Muscle layer of colon (tissue), 2 donors: ENCODE data around the gene CD300LB.
"Not testable (repeated sequence)": the region's sequence is repeated elsewhere in the genome, so short reads cannot be mapped to it uniquely, and the experiment has no call there.

Experiments
- H3K27ac ChIP-seq: one replicate; pipeline ENCODE4 v1.7.0; 2013; ENCODE audit warnings: low read depth, mild to moderate bottlenecking, low read length, moderate library complexity
- H3K27me3 ChIP-seq, 2 donors: one replicate each; pipeline ENCODE4 v1.7.0; 2013; ENCODE audit warnings: low read length in 2 of 2, mild to moderate bottlenecking in 2 of 2; ENCODE audit not compliant: insufficient read depth in 2 of 2, control insufficient read depth in 1 of 2
- H3K36me3 ChIP-seq: one replicate; pipeline ENCODE4 v1.7.0; 2013; ENCODE audit warnings: mild to moderate bottlenecking, low read length; ENCODE audit not compliant: insufficient read depth
- H3K4me1 ChIP-seq: one replicate; pipeline ENCODE4 v1.7.0; 2013; ENCODE audit warnings: mild to moderate bottlenecking, low read length; ENCODE audit not compliant: insufficient read depth
- H3K4me3 ChIP-seq, 2 donors: one replicate each; pipeline ENCODE4 v1.7.0; 2013; ENCODE audit warnings: low read length in 2 of 2, low read depth in 1 of 2, mild to moderate bottlenecking in 1 of 2, moderate library complexity in 1 of 2
- H3K9ac ChIP-seq: one replicate; pipeline ENCODE4 v1.7.0; 2013; ENCODE audit warnings: low read length
- H3K9me3 ChIP-seq: one replicate; pipeline ENCODE4 v1.7.0; 2013; ENCODE audit warnings: mild to moderate bottlenecking, low read length
- donor health status: abdominal sarcoma.
- donor health status: Adenocarcinoma of cecum.

The CD300LB gene

DNA sequence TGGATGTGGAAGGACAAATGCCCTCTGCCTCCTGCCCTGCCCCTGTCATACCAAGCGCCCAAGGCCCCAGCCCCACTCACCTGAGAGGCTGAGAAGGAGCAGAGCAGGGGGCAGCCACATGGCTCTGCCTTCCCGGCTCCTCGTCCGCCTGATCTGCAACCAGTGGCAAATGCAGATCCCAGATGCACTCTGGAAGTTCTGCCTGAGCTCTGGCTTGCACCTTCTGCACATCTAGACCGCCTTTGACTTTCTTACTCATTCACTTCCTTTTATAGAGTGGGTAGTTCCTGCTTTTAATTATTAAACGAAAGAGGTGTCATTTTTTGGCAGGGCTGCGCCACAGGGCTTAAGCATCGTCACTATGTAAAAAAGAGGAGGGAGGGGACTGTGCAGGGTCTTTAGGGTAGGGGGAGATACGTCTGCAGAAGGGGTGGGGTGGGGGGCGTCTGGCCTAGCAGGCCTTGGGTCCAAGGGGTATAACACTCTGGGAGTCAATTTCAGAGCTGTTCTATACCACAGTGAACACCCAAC lies at the start of gene CD300LB:
CD300LB (minus strand) TSS at position 245 of the 531 bp plus-strand sequence; CDS start at position 120, 125 bp downstream.
- Histone ChIP-seq H3K36me3 (no peaks in the 10 kb centered on the region), H3K9me3 (no peaks in the 10 kb centered on the region), H3K4me3 (no peak within 1 kb of the TSS), H3K27me3 (no peaks in the 10 kb centered on the region), H3K9ac (no peak within 1 kb of the TSS), H3K27ac (no peak within 1 kb of the TSS), H3K4me1 (no peaks in the 10 kb centered on the region)

DNA sequence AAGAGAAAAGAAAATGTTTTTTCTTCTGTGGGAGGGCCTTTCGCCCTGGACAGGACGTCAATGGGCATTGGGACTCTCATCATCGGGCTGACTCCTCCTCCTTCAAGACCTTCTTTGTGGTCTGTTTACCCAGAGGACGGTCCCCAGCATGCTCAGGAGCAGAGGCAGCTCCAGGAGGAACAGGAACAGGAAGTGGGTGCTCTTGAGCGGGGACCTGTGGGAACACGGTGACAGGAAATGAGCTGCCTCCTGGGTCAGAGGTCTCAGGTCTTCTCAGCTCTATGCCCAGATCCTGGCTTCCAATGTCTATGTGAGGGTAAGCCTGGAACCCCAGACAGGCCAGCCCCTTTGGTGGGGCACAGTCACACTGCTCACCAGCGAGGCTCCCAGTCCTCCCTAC lies 48.6 kb upstream of the CD300LB start:
- Histone ChIP-seq H3K9me3 (no peaks in the 10 kb centered on the region), H3K9ac (no peak overlapping the region), H3K36me3 (no peaks in the 10 kb centered on the region)

DNA sequence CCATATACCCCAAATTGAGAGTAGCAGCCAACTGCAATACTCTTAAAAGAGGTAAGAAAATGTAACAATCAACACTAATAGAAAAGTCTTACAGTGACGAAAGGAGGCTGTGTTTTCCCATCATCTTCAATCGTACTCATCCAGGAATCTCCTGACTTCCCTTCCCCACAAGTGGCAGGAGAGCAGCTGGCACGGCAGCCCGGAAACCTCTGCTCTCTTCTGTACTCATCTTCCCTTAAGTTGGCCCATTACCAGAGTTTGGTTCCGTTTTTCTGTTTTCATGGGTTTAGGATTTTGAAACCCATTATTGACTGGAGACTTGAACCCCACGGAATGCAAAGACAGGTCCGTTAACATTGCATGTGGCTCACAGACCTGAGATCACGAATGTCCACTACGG lies 47.7 kb upstream of the CD300LB start:
- Histone ChIP-seq H3K9ac (no peak overlapping the region), H3K27ac (no peak overlapping the region), H3K27me3 (no peaks in the 10 kb centered on the region), H3K4me1 (no peaks in the 10 kb centered on the region), H3K36me3 (no peaks in the 10 kb centered on the region), H3K4me3 (no peak overlapping the region), H3K9me3 (no peaks in the 10 kb centered on the region)

More for the DNA sequence above, 48.6 kb upstream of the CD300LB start:
- Histone ChIP-seq H3K4me1 (no peaks in the 10 kb centered on the region), H3K4me3 (no peak overlapping the region), H3K27me3 (no peaks in the 10 kb centered on the region), H3K27ac (no peak overlapping the region)

DNA sequence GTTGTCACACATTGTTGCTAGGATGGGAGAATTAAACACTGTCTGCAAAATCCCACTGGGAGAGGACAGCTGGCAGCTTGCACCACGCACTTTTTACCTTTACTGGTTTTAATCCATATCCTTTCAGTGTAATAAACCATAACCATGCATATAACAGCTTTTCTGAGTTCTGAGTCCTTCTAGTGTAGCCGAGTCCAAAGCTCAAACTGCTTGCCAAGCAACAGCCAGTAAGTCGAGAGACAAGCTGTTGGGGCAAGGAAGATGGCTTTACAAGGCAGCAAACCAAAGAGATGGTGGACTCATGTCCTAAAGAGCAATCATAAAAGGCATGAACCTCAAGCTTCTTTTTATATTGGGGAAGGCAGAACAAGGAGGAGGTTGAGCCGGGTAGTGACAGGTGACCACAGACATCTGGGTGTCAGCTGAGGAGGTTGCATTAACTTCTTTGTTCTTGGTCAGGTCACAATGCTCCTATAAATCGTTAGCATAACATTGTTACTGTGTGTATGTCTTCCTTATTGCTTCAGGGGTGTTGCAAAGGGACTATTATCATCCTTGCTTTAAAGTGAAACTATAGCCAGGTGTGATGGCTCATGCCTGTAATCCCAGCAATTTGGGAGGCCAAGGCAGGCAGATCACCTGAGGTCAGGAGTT lies 43.3 kb upstream of the CD300LB start:
- no peak overlapping the region for H3K9ac ChIP-seq
- H3K4me1 ChIP-seq = no peaks in the 10 kb centered on the region
- no peaks in the 10 kb centered on the region for H3K27me3 ChIP-seq
- H3K36me3 ChIP-seq = no peaks in the 10 kb centered on the region
- H3K27ac ChIP-seq = no peak overlapping the region
- peaks cover 4% of the 10 kb centered on the region for H3K9me3 ChIP-seq
- no peak overlapping the region for H3K4me3 ChIP-seq

DNA sequence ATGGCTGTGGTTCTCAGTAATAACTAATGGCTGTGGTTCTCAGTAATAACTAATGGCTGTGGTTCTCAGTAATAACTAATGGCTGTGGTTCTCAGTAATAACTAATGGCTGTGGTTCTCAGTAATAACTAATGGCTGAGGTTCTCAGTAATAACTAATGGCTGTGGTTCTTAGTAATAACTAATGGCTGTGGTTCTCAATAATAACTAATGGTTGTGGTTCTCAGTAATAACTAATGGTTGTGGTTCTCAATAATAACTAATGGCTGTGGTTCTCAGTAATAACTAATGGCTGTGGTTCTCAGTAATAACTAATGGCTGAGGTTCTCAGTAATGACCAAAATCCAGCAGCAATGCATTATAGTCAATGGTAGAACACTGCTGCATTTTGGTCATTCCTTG lies 42.4 kb upstream of the CD300LB start:
- not testable (repeated sequence) for H3K4me3 ChIP-seq, H3K9me3 ChIP-seq, H3K9ac ChIP-seq, H3K4me1 ChIP-seq, H3K36me3 ChIP-seq, H3K27ac ChIP-seq, H3K27me3 ChIP-seq

DNA sequence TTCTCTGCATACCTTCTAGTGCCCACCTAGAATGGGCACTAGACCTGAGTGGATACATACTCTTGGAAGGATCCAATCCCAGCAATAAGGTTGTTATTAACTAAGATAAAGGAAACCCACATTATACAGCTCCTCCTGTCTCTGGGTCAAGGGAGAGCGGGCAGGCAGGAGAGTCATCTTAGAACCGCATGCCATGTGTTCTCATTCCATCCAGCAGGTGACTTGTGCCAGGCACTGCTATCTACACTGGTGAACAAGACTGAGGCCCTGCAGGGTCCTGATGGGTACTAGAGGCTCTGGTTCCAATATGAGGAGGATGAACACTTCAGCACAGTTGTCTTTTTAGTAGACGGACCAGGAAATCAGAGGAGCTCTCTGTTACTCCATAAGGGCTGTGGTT lies 41.9 kb upstream of the CD300LB start:
- H3K9me3 ChIP-seq = peaks cover 4% of the 10 kb centered on the region
- H3K27me3 ChIP-seq = no peaks in the 10 kb centered on the region
- no peak overlapping the region for H3K27ac ChIP-seq
- no peaks in the 10 kb centered on the region for H3K36me3 ChIP-seq
- no peak overlapping the region for H3K9ac ChIP-seq
- no peaks in the 10 kb centered on the region for H3K4me1 ChIP-seq
- no peak overlapping the region for H3K4me3 ChIP-seq

DNA sequence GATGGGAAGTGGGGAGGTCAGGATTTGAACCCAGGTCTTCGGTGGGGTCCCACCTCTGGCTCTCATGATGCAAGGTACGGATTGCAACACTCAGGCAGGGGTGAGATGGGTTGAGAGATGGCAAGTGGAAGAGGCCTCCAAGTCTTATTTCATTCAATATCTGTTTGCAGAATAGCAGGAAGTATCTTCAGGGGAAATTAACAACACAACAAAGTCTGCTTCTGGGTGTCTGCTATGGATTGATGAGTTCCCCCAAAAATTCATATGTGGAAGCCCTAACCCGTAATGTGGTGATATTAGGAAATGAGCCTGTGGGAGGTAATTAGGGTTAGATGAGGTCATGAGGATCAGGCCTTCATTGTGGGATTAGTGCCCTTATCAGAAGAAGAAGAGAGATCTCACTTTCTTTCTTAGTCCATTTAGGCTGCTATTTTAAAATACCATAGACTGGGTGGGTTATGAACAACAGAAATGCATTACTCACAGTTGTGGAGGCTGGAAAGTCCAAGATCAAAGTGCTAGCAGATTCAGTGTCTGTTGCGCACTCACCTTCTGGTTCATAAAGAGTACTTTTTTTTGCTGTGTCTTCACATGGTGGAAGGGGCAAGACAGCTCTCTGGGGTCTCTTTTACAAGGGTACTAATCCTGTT lies 40.5 kb upstream of the CD300LB start:
- H3K36me3 ChIP-seq = no peaks in the 10 kb centered on the region
- H3K9ac ChIP-seq = no peak overlapping the region
- no peak overlapping the region for H3K27ac ChIP-seq
- H3K27me3 ChIP-seq = no peaks in the 10 kb centered on the region
- H3K4me1 ChIP-seq = no peaks in the 10 kb centered on the region
- H3K4me3 ChIP-seq = no peak overlapping the region
- peaks cover 4% of the 10 kb centered on the region for H3K9me3 ChIP-seq

DNA sequence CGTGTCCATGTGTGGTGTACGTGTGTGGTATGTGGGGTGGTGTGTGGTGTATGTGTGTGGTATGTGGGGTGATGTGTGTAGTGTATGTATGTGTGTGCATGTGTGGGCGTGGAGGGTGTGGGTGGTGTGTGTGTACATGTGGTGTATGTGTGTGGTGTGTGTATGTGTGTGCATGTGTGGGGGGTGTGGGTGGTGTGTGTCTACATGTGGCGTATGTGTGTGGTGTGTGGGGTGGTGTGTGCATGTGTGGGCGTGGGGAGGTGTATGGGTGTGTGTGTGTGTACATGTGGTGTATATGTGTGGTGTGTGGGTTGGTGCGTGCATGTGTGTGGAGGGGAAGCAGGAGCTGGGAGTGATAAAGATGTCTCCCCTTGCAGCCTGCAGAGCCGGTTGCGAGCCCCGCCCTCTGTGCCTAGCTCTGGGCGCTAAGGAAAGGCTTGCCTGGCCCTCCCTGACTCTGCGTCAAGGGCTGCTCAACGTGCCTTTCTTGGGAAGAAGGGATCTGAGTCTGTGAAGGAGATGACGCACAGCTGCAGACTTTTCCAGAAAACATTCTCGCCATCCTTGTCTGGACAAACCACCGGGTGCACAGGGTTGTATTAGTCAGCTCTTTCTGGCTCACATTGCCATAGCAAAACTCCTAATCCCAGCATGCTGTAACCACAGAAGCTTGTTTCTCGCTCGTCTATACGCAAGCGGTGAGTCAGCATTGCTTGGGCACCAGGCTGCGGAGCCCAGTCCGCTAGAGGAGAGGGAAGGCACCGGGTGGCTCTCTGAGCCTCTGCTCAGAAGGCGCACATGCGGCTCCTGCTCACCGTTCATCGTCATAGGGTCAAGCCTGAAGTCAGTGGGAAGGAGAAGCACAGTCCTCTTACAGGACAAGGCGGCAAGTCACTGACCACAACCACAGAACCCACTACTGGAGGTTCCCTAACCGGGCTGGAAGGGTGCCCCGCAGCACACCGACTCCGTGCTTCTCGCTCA lies 38.0 kb upstream of the CD300LB start:
- Histone ChIP-seq H3K27ac (no peak overlapping the region), H3K9ac (no peak overlapping the region), H3K4me1 (no peaks in the 10 kb centered on the region), H3K4me3 (no peak overlapping the region), H3K27me3 (no peaks in the 10 kb centered on the region), H3K9me3 (peaks cover 4% of the 10 kb centered on the region), H3K36me3 (no peaks in the 10 kb centered on the region)

DNA sequence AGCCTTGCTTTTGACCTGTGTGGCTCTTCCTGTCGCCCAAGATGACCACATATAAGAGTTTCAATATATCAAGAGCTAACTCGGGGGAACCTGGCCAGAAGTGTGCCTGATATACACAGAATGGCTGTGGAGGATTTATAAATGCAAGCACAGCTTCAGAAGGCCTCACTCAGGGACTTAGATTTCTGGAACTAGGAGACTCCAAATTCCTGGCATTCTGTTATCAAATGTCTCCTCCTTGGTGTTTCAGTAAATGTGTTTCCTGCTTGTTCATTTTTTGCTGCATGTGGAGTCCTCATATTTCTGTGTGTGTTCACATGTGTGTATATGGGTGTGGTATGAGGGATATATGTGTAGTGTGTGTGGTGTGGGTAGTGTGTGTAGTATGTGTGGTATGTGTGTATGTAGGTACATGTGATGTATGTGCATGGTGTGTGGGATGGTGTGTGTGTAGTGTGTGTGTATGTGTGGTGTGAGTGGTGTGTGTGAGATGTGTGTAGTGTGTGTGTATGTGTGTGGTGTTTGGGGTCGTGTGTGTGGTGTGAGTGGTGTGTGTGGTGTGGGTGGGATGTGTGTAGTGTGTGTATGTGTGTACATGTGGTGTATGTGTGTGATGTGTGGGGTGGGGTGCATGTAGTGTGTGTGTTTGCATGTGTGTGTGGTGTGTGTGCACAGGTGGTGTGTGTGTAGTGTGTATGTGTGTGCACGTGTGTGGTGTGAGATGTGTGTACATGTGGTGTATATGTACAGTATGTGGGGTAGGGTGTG lies 37.0 kb upstream of the CD300LB start:
- Histone ChIP-seq H3K27ac (no peak overlapping the region), H3K27me3 (no peaks in the 10 kb centered on the region), H3K4me1 (no peaks in the 10 kb centered on the region), H3K9me3 (peaks cover 4% of the 10 kb centered on the region), H3K36me3 (no peaks in the 10 kb centered on the region), H3K4me3 (no peak overlapping the region), H3K9ac (no peak overlapping the region)

DNA sequence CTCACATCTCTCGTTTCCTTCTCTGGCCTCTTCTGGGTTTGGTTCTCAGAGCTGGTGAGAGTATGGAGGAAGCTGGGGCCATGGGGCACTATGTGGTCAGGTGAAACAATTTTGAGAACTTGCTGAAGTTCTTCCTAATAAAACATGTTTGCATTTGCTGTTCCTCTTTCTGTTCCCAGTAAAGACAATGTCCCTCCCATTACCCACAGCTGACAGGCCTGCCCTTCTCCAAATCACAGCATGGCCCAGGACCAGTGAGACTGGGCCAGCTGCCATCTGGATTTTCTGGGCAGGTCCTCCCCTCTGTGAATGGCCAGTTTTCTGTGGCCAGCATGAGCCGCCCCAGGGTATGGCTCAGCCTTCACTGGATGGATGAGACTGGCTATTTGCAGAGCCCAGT lies 36.1 kb upstream of the CD300LB start, which contains the start of gene CD300H:
CD300H (minus strand) TSS at position 113 of the 400 bp plus-strand sequence.
- no peaks in the 10 kb centered on the region for H3K4me1 ChIP-seq
- H3K9me3 ChIP-seq = peaks cover 4% of the 10 kb centered on the region
- no peak within 1 kb of the TSS for H3K4me3 ChIP-seq
- H3K36me3 ChIP-seq = no peaks in the 10 kb centered on the region
- no peaks in the 10 kb centered on the region for H3K27me3 ChIP-seq
- H3K27ac ChIP-seq = no peak within 1 kb of the TSS
- no peak within 1 kb of the TSS for H3K9ac ChIP-seq
